Lower leg skin (tissue), 4 donors: ENCODE measurements around the gene CYYR1. TPM values are rescaled to one million over a fixed set of nuclear protein-coding genes. Genes with fewer than 3 reads are reported as not detected.

Experiments
- DNase-seq, 2 donors: peaks; one replicate each; pipeline ENCODE4 v3.0.0-alpha.2; 2019; ENCODE audit warnings: low spot score in 2 of 2
- H3K4me3 ChIP-seq: fragments of 200-600 bp; sonication (generic); 2 replicates; pipeline ENCODE4 v1.5.1; 2017; ENCODE audit warnings: mild to moderate bottlenecking, low read depth; ENCODE audit not compliant: poor library complexity, severe bottlenecking
- CTCF ChIP-seq, 3 donors: fragments of 450-650 bp; IDR thresholded peaks; one replicate each; pipeline ENCODE4 v1.5.1; 2016; ENCODE audit warnings: antibody characterized with exemption in 3 of 3, mild to moderate bottlenecking in 3 of 3, moderate library complexity in 2 of 3
- POLR2A ChIP-seq, 2 donors: fragments of 450-650 bp; IDR thresholded peaks; one replicate each; pipeline ENCODE4 v1.6.1; 2016 to 2017; ENCODE audit warnings: antibody characterized with exemption in 2 of 2, mild to moderate bottlenecking in 1 of 2, moderate library complexity in 1 of 2
- WGBS, 2 donors: methylation state at CpG; one replicate each; pipeline ENCODE4 v1.1.5; 2018; 5-methylcytosine and 5-hydroxymethylcytosine counted together
- intact Hi-C: fragments of 100-400 bp; cut with DNase I; formaldehyde crosslinking; loops from one replicate; pipeline ENCODE4 v1.15.0; 2023; ENCODE audit warnings: low total_unique reads
- total RNA-seq, 4 donors: library from RNA; depleted of rRNA; stranded (reverse); fragments of >200 nt; gene quantifications; one replicate each; pipeline ENCODE4 v1.1.0, GENCODE V29; 2016

CYYR1 gene
- total RNA-seq, 4 donors from 2014 or later, result 9.0 to 16.4 (median 12.5) TPM

DNA sequence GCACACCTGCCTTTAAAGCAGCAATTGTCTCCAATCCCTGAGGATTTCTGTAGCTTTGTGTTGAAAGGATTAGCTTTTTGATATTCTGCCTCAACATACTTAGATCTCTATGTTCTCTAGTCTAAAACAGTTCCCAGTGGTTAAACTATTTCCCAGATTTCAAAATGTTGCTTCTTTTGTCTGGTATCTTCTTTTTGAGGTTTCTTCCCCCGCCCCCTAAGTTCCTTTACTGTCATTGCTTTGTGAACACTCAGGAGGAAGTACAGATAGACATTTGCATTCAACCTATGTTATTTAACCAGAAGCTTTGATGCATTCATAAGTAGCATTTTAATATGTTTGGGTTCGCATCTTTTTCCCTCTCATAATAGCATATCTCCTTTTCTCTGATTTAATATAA is 33.5 kb downstream of the CYYR1 start:
- intact Hi-C loops, result no loop called here
- DNase-seq, result no peak
- TF ChIP-seq CTCF (IDR thresholded peaks at IDR 0.05) (no peak), POLR2A (IDR thresholded peaks at IDR 0.05) (no peak)
- 91 to 93% methylated on average over 2 of the region's 2 CpGs for WGBS, 2 donors
- H3K4me3 ChIP-seq, result no peak overlapping the region

GRCh38 chr21:26534517-26534916 is 38.6 kb downstream of the CYYR1 start:
- no peak for DNase-seq
- no peak overlapping the region for H3K4me3 ChIP-seq
- no peak for TF ChIP-seq CTCF (IDR thresholded peaks at IDR 0.05)
- no peak for TF ChIP-seq POLR2A (IDR thresholded peaks at IDR 0.05)
- 81 to 90% methylated on average over 4 of the region's 4 CpGs for WGBS, 2 donors
- intact Hi-C loops, result no loop called here

DNA sequence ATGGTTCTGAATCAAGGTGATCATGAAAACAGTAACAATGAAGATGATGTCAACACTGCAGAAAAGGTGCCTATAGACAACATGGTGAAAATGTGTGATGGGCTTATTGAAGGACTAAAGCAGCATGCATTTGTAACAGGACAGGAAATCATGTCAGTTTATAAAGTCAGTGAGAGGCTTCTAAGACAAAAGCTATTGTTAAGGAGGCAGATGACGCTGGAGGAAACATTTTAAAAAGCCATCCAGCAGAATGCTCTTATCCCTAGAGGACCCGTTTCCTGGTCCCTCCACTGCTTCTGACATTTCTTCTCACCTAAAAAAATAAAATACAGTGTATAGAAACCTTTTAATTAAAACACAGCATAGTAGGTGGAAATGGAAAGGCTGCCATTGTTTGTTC is 40.9 kb downstream of the CYYR1 start:
- H3K4me3 ChIP-seq, result no peak overlapping the region
- no peak for TF ChIP-seq CTCF (IDR thresholded peaks at IDR 0.05)
- no peak for TF ChIP-seq POLR2A (IDR thresholded peaks at IDR 0.05)
- intact Hi-C loops, result no loop called here
- no peak for DNase-seq
- WGBS, 2 donors, result 44 to 45% methylated on average over 2 of the region's 2 CpGs

- WGBS, 2 donors, result 79 to 81% methylated on average over 1 of the region's 1 CpG
- H3K4me3 ChIP-seq, result no peak overlapping the region
- intact Hi-C loops, result no loop called here
- TF ChIP-seq POLR2A (IDR thresholded peaks at IDR 0.05) (no peak), CTCF (IDR thresholded peaks at IDR 0.05) (no peak)
- DNase-seq, result no peak
These were observed 43.6 kb downstream of the CYYR1 start for GRCh38 chr21:26529526-26529925.

DNA sequence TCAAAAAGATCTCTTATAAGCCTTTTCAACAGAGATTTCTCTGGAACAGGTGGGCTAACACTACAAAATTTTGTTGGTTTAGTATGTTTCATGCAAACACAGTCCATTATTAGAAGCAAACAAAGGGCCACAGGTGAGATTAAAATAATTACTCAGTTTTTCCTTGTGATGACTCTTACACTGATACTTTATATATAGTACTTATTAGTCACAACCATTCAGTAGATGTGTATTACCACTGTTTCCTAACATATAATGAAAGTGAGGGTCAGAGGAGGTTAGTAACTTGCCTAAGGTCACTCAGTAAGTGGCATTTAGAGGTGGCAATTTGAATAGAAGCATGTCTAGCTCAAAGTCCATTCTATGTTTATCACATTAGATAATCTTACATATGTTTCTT is 44.2 kb downstream of the CYYR1 start:
- intact Hi-C loops, result no loop called here
- no peak for DNase-seq
- H3K4me3 ChIP-seq, result no peak overlapping the region
- TF ChIP-seq POLR2A (IDR thresholded peaks at IDR 0.05) (no peak), CTCF (IDR thresholded peaks at IDR 0.05) (no peak)

DNA sequence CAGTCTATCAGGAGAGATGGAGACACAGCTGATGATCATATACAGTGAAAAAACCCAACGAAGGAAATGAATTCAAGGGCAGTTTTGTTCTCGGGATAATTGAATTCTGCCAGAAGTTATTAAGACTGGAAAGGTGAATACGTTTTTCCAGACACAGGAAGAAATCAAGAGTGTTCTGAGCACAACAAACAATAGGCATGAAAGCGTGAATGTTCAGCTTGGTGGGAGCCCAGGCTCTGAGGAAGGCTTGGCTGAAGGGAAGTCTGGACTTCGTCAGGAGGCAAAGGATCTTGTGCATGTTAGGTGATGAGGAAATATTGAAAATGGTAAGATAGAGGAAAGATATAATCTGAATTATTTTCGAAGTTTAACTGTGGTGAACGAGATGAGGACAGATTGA is 50.4 kb downstream of the CYYR1 start:
- TF ChIP-seq POLR2A (IDR thresholded peaks at IDR 0.05), result no peak
- TF ChIP-seq CTCF (IDR thresholded peaks at IDR 0.05), result no peak
- intact Hi-C loops, result no loop called here
- no peak overlapping the region for H3K4me3 ChIP-seq
- no peak for DNase-seq
- WGBS, 2 donors, result 66 to 69% methylated on average over 7 of the region's 7 CpGs
